Measurements from ENCODE around the gene SLC25A21. TPM values are rescaled to one million over a fixed set of nuclear protein-coding genes. Genes with fewer than 3 reads are reported as not detected.
A peak's percentile ranks its signal among the peaks of the same experiment; 100 is the strongest.

Gene SLC25A21
- total RNA-seq, 1 donor from 2014 or later = 1.2 TPM

- Mint-ChIP-seq H3K27ac (ENCODE audit: unreplicated experiment) (peak within 1 kb of the TSS; percentile 68), H3K27me3 (ENCODE audit: unreplicated experiment) (peaks cover 41% of the 10 kb centered on the region), H3K9me3 (ENCODE audit: unreplicated experiment) (no peaks in the 10 kb centered on the region), H3K4me1 (ENCODE audit: unreplicated experiment) (peaks cover 36% of the 10 kb centered on the region), H3K36me3 (ENCODE audit: low read depth, unreplicated experiment) (no peaks in the 10 kb centered on the region), H3K4me3 (ENCODE audit: unreplicated experiment) (peak within 1 kb of the TSS; percentile 86)
- TF ChIP-seq, protein P1, sequence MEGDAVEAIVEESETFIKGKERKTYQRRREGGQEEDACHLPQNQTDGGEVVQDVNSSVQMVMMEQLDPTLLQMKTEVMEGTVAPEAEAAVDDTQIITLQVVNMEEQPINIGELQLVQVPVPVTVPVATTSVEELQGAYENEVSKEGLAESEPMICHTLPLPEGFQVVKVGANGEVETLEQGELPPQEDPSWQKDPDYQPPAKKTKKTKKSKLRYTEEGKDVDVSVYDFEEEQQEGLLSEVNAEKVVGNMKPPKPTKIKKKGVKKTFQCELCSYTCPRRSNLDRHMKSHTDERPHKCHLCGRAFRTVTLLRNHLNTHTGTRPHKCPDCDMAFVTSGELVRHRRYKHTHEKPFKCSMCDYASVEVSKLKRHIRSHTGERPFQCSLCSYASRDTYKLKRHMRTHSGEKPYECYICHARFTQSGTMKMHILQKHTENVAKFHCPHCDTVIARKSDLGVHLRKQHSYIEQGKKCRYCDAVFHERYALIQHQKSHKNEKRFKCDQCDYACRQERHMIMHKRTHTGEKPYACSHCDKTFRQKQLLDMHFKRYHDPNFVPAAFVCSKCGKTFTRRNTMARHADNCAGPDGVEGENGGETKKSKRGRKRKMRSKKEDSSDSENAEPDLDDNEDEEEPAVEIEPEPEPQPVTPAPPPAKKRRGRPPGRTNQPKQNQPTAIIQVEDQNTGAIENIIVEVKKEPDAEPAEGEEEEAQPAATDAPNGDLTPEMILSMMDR (IDR thresholded peaks at IDR 0.05; ENCODE audit: unreplicated experiment) = no peak
- peak; percentile 89 for DNase-seq (ENCODE audit: low spot score)
Observed at GRCh38 chr14:36661506-36662257, 510.7 kb downstream of the SLC25A21 start, which contains the start of gene PAX9. PAX9 (plus strand) TSS chr14:36661860; CDS start chr14:36662090, 230 bp downstream.

DNA sequence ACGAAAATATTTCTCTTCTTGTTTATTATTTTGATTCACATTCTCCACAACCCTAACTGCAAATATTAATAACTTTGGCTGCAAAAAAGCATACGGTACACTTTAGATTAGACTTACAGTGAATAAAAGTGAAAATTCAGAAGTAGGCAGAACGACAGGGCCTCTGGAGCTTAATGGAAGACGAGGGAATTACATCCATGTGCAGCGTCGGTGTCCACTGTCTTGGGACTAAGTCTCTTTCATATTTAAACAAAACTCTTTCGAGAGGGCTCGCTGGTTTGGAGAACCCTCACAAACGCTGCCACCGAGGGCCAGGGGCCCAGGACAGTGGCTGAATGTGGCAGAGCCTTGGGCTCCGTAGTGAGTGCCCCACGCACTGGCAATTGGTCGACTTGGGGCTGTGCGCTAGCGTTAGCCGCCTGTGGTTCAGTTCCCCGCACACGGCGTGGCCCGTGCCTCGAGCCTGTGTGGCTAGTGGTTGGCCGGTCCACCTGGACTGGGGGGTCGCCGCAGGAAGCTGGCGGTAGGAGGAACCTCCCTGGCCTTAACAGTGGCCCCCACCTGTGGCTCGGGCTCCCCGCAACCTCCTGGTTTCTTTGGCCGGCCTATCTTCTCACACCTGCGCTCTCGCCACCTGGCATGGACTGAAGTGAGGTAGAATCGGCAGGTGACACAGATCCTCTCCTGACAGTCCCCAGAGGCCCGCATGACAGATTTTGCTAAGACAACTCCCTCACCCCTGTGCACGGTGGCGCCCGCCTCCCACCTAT lies 511.5 kb downstream of the SLC25A21 start:
- peaks cover 36% of the 10 kb centered on the region for H3K4me1 Mint-ChIP-seq (ENCODE audit: unreplicated experiment)
- TF ChIP-seq, protein P1 (IDR thresholded peaks at IDR 0.05; ENCODE audit: unreplicated experiment) = no peak
- no peak for DNase-seq (ENCODE audit: low spot score)
- H3K4me3 Mint-ChIP-seq (ENCODE audit: unreplicated experiment) = peak overlapping the region; percentile 86
- H3K9me3 Mint-ChIP-seq (ENCODE audit: unreplicated experiment) = no peaks in the 10 kb centered on the region
- H3K36me3 Mint-ChIP-seq (ENCODE audit: low read depth, unreplicated experiment) = no peaks in the 10 kb centered on the region
- H3K27ac Mint-ChIP-seq (ENCODE audit: unreplicated experiment) = peak overlapping the region; percentile 68
- H3K27me3 Mint-ChIP-seq (ENCODE audit: unreplicated experiment) = peaks cover 41% of the 10 kb centered on the region

GRCh38 chr14:36659822-36660735 lies 512.3 kb downstream of the SLC25A21 start:
- Mint-ChIP-seq H3K27ac (ENCODE audit: unreplicated experiment) (peak overlapping the region; percentile 68), H3K4me3 (ENCODE audit: unreplicated experiment) (no peak overlapping the region), H3K27me3 (ENCODE audit: unreplicated experiment) (peaks cover 47% of the 10 kb centered on the region), H3K4me1 (ENCODE audit: unreplicated experiment) (peaks cover 43% of the 10 kb centered on the region), H3K36me3 (ENCODE audit: low read depth, unreplicated experiment) (no peaks in the 10 kb centered on the region), H3K9me3 (ENCODE audit: unreplicated experiment) (no peaks in the 10 kb centered on the region)
- DNase-seq (ENCODE audit: low spot score) = no peak
- TF ChIP-seq, protein P1 (IDR thresholded peaks at IDR 0.05; ENCODE audit: unreplicated experiment) = no peak

GRCh38 chr14:36659010-36659821 lies 513.2 kb downstream of the SLC25A21 start:
- DNase-seq (ENCODE audit: low spot score) = no peak
- TF ChIP-seq, protein P1 (IDR thresholded peaks at IDR 0.05; ENCODE audit: unreplicated experiment) = no peak
- H3K9me3 Mint-ChIP-seq (ENCODE audit: unreplicated experiment) = no peaks in the 10 kb centered on the region
- H3K27ac Mint-ChIP-seq (ENCODE audit: unreplicated experiment) = no peak overlapping the region
- H3K36me3 Mint-ChIP-seq (ENCODE audit: low read depth, unreplicated experiment) = no peaks in the 10 kb centered on the region
- H3K4me3 Mint-ChIP-seq (ENCODE audit: unreplicated experiment) = no peak overlapping the region
- peaks cover 43% of the 10 kb centered on the region for H3K27me3 Mint-ChIP-seq (ENCODE audit: unreplicated experiment)
- peaks cover 44% of the 10 kb centered on the region for H3K4me1 Mint-ChIP-seq (ENCODE audit: unreplicated experiment)

Data from endothelial cell (in vitro differentiated cells).